ENCODE measurements around the gene DHTKD1. TPM values are rescaled to one million over a fixed set of nuclear protein-coding genes. Genes with fewer than 3 reads are reported as not detected.
A peak's percentile ranks its signal among the peaks of the same experiment; 100 is the strongest.

The DHTKD1 gene
- total and polyA plus RNA-seq, 3 donors from 2014 or later: 15.6 to 28.8 (median 26.1) TPM

GRCh38 chr10:12130237-12130872, 61.6 kb downstream of the DHTKD1 start:
- H3K27me3 ChIP-seq: no peaks in the 10 kb centered on the region
- 16 to 19% methylated on average over 11 of the region's 11 CpGs for WGBS, 2 donors
- intact Hi-C loops (cut with DNase I; ENCODE audit: low total_unique reads): no loop called here

GRCh38 chr10:12135631-12136030, 66.9 kb downstream of the DHTKD1 start:
- no peak for DNase-seq
- Histone ChIP-seq H3K27me3 (no peaks in the 10 kb centered on the region), H3K36me3 (ENCODE audit: low read depth, missing control alignments) (no peaks in the 10 kb centered on the region), H3K4me3 (no peak overlapping the region), H3K27ac (no peak overlapping the region), H3K9me3 (no peaks in the 10 kb centered on the region), H3K4me1 (no peaks in the 10 kb centered on the region)
- TF ChIP-seq CTCF (IDR thresholded peaks at IDR 0.05): no peak
- no peak for TF ChIP-seq POLR2A (IDR thresholded peaks at IDR 0.05)
- intact Hi-C loops (cut with DNase I; ENCODE audit: low total_unique reads): no loop called here
- 93 to 97% methylated on average over 3 of the region's 3 CpGs for WGBS, 2 donors

More at GRCh38 chr10:12130237-12130872, 61.6 kb downstream of the DHTKD1 start:
- no peaks in the 10 kb centered on the region for H3K9me3 ChIP-seq
- peak; percentile 51 for DNase-seq
- peak overlapping the region; percentile 69 to 95 for H3K27ac ChIP-seq
- H3K36me3 ChIP-seq (ENCODE audit: low read depth, missing control alignments): no peaks in the 10 kb centered on the region
- TF ChIP-seq CTCF (IDR thresholded peaks at IDR 0.05) (peak; percentile 29 to 43 (median 42)), POLR2A (IDR thresholded peaks at IDR 0.05) (no peak)
- H3K4me1 ChIP-seq: no peaks in the 10 kb centered on the region
- peak overlapping the region; percentile 81 to 95 for H3K4me3 ChIP-seq

GRCh38 chr10:12140038-12140437, 71.3 kb downstream of the DHTKD1 start:
- no peaks in the 10 kb centered on the region for H3K9me3 ChIP-seq
- H3K4me1 ChIP-seq: no peaks in the 10 kb centered on the region
- 80 to 94% methylated on average over 1 of the region's 1 CpG for WGBS, 2 donors
- TF ChIP-seq CTCF (IDR thresholded peaks at IDR 0.05) (no peak), POLR2A (IDR thresholded peaks at IDR 0.05) (no peak)
- intact Hi-C loops (cut with DNase I; ENCODE audit: low total_unique reads): no loop called here
- H3K36me3 ChIP-seq (ENCODE audit: low read depth, missing control alignments): no peaks in the 10 kb centered on the region
- H3K4me3 ChIP-seq: no peak overlapping the region
- no peaks in the 10 kb centered on the region for H3K27me3 ChIP-seq
- H3K27ac ChIP-seq: no peak overlapping the region
- DNase-seq: no peak

GRCh38 chr10:12144538-12144937, 75.8 kb downstream of the DHTKD1 start:
- Histone ChIP-seq H3K27ac (no peak overlapping the region), H3K27me3 (no peaks in the 10 kb centered on the region), H3K9me3 (no peaks in the 10 kb centered on the region), H3K36me3 (ENCODE audit: low read depth, missing control alignments) (no peaks in the 10 kb centered on the region), H3K4me1 (no peaks in the 10 kb centered on the region), H3K4me3 (no peak overlapping the region)
- 89 to 95% methylated on average over 3 of the region's 3 CpGs for WGBS, 2 donors
- intact Hi-C loops (cut with DNase I; ENCODE audit: low total_unique reads): no loop called here
- DNase-seq: no peak
- no peak for TF ChIP-seq CTCF (IDR thresholded peaks at IDR 0.05)
- TF ChIP-seq POLR2A (IDR thresholded peaks at IDR 0.05): no peak

GRCh38 chr10:12150163-12150562, 81.4 kb downstream of the DHTKD1 start:
- H3K36me3 ChIP-seq (ENCODE audit: low read depth, missing control alignments): no peaks in the 10 kb centered on the region
- intact Hi-C loops (cut with DNase I; ENCODE audit: low total_unique reads): no loop called here
- H3K4me3 ChIP-seq: no peak overlapping the region
- no peaks in the 10 kb centered on the region for H3K4me1 ChIP-seq
- H3K27ac ChIP-seq: no peak overlapping the region
- WGBS, 2 donors: 74 to 93% methylated on average over 4 of the region's 4 CpGs
- no peaks in the 10 kb centered on the region for H3K9me3 ChIP-seq
- no peaks in the 10 kb centered on the region for H3K27me3 ChIP-seq
- no peak for TF ChIP-seq POLR2A (IDR thresholded peaks at IDR 0.05)
- no peak for TF ChIP-seq CTCF (IDR thresholded peaks at IDR 0.05)
- DNase-seq: no peak

Data from testis (tissue), 3 donors.